Activated naive CD4-positive, alpha-beta T cell treated with anti-CD3 and anti-CD28 coated beads, Interleukin-2, amount 50 U/mL, for 16 hours (primary cell): ENCODE measurements around the gene SMARCA2.

ENCODE experiments used
- DNase-seq: peaks from one replicate; pipeline ENCODE4 v3.0.0-alpha.2; 2020

SMARCA2 gene

GRCh38 chr9:2151171-2151570, 136.0 kb downstream of the SMARCA2 start:
- no peak for DNase-seq

GRCh38 chr9:2152966-2153629, 138.0 kb downstream of the SMARCA2 start:
- no peak for DNase-seq

DNA sequence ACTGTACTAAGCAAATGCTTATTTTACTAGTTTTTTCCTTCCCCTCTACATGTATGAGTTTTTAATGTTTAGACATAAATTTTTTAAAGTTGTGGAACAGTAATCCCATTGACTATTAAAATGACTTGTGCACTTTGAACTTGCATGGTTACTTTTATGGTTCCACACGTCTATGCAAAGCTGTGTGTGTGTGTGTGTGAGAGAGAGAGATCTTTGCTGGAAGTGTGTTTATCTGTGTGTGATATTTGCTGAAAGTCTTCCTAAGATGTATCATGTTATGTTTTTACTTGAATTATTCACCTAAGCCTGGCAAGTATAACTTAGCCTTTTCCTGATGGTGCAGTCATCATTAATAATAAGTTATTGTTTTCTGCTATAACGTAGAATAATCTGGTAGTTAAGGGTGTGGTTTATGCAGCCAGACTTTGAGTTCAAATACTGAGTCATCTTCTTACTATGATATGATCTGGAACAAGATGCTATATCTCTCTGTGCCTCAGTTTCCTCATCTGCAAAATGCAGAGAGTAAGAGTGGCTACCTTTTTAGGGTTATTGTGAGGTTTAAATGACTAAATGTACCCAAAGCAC, 138.6 kb downstream of the SMARCA2 start:
- no peak for DNase-seq

GRCh38 chr9:2154731-2155130, 139.6 kb downstream of the SMARCA2 start:
- no peak for DNase-seq

- DNase-seq: no peak
Observed at GRCh38 chr9:2155966-2156365, 140.8 kb downstream of the SMARCA2 start.

GRCh38 chr9:2157277-2158110, 142.3 kb downstream of the SMARCA2 start:
- DNase-seq: peak; percentile 59

GRCh38 chr9:2158111-2158610, 143.0 kb downstream of the SMARCA2 start:
- peak; percentile 28 for DNase-seq

GRCh38 chr9:2158766-2159430, 143.8 kb downstream of the SMARCA2 start:
- no peak for DNase-seq

DNA sequence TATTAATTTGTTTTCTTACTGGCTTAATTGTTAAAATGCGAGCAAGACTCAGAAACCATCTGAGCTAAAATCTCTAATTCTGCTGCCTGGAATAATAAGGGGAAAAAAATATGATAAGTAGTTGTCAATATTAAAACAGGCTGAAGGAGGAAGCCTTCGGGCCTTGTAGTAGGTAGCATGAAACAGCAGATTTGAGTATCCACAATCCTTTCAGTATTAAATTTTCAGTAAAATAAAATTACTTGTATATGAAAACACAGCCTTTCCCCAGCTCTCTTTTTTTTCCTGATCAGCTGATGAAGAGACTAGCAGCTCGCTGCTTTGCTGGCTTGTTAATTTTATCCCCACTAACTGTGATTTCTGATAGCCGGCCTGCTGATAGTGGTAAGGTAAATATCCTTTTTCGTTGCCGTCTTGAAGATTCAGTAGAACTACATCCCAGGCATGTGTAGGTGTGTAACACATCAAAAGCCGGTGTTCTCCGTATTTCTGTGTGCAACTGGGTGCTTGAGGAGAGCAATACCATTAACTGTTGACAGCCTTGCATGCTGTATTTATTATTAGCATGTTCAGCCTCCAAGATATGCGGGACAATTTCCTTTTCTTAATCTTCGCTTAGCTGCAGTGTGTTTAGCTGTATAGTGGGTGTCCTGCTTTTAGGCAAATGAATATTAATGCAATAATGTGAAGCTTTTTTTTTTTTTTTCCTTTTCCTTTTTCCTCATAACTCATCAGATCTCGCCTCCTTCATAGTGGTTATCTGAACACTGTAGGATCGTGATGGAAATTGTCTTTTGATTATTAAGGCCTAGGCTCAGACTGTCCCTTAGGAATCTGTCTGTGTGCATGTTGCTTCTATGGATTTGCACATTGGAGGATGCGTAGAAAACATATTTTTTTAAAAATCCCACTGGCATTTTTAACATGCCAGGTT, 144.6 kb downstream of the SMARCA2 start:
- no peak for DNase-seq

GRCh38 chr9:2161661-2162060, 146.5 kb downstream of the SMARCA2 start:
- no peak for DNase-seq

DNA sequence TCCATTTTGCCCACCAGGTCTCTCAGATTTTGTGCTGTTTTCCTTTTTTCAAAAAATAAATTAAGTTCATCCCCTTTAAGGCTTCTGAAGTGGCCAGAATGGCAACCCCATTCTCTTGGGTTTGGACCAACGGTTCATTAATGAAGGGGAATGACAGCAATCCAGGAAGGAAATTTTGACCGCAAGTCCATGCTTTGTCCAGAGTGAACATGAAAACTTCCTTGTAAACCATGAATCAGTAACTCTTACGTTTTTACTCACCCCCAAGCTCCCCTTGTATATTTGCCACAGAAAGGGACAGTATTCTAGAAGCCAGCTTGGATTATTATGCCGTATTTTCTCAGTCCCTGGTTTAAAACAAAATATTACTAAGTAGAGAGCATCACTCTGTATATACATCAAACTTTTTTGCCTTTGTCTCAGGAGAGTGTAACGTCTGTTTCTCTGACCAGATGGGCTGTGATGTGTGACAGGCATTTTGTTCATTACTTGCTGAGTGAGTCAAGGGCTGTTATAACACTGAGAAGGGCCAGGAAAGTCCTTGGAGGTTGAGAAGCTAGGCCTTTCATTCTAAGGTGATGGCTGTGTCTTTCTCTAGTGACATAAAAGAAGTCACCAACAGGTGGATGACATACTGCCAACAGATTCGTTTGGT, 148.2 kb downstream of the SMARCA2 start:
- DNase-seq: no peak

GRCh38 chr9:2164268-2164667, 149.1 kb downstream of the SMARCA2 start:
- no peak for DNase-seq

DNA sequence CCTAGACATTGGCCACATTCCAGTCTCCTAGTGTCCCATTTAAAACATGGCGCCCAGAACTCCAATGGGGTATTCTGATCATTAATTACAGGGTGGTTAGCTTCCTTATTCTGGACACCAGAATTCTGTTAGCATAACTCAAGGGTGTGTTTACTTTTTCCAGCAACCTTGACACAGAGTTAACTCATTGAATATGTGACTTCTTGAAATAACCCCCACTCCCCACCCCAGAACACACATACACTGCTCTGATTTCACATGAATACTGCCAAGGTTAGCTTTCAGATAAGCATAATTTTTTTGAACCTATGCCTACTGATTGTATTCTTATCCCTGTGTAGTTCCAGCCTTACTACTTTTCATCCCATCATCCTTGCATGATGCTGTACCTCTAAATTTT, 151.1 kb downstream of the SMARCA2 start:
- DNase-seq: no peak

DNA sequence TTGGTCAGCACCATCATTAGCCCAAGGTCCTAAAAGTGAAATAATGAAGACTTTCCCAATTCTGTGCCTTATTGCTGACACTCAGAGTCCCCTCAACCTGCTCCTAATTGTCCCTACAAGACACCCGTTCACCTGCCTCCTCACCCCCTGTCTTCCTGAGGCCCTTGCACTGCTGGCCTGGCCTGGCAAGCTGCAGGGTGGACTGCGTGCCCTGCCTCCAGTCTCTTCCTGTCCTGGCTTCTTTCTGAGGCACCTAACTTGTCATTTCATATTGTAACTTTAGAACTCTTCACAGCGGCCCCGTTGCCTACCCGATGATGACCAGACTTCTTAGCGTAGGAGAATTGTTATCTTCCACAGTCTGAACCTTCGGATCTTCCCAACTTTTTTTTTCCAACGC, 153.9 kb downstream of the SMARCA2 start:
- DNase-seq: no peak

GRCh38 chr9:2170722-2171121, 155.6 kb downstream of the SMARCA2 start:
- no peak for DNase-seq

DNA sequence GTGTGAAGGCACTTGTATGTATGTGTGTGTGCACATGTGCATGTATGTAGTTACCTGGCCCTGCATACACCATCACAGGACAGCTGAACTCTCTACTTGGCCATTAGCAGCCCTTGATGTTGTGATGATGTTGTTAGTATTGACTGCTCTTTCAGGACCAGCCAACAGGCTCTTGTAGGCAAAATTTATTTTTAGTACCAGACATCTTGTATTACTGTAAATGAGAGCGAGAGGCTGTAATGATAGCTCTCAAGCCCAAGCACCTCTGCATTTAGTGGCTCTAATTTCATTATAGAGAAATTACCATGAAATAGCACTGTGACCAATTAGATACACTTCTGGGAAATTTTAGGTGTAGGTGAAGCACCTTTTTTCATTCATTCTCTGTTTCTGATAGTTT, 158.0 kb downstream of the SMARCA2 start:
- DNase-seq: no peak

GRCh38 chr9:2173861-2174260, 158.7 kb downstream of the SMARCA2 start:
- DNase-seq: no peak

- DNase-seq: no peak
Observed at GRCh38 chr9:2174306-2174705, 159.2 kb downstream of the SMARCA2 start.

DNA sequence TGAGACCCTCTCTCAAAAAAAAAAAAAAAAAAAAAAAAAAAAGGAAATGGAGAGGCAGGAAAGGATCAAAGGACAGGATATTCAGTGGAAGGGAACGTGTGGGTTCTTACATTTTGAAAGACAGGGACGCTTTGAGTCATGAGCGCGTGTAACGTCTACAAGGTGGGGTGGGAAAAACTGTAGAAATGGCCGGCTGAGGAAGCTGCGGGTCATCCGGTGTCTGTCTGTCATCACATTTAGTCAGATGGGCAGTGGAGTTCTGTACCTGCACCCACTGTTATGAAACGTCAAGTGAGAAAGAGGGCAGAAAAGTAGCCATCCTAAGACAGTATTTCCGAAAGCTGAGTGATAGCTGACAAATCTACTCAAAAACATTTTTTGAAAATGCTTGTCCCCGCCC, 159.8 kb downstream of the SMARCA2 start:
- DNase-seq: no peak

DNA sequence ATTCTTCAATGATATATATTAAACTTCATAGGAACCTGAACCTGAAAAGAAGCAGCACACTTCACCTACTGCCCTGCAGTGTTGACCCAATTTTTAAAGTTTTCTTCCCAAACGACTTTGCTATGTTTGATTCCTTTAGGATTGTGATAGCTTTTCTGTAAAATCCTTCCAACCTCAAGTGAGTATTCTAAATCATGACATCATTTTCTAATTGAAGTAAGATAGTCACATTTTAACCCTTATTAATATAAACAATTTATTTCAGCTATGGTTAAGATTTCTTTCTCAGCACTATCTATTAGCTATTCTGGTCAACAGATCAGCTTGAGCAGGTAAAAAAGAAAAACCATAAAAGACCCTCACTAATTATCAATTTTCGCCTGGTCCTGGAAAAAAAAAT, 162.0 kb downstream of the SMARCA2 start:
- DNase-seq: no peak

GRCh38 chr9:2178034-2178734, 163.0 kb downstream of the SMARCA2 start:
- no peak for DNase-seq
